ENCODE results near the gene NFS1.
"Not testable (repeated sequence)": the region's sequence is repeated elsewhere in the genome, so short reads cannot be mapped to it uniquely, and the experiment has no call there.

NFS1 gene

DNA sequence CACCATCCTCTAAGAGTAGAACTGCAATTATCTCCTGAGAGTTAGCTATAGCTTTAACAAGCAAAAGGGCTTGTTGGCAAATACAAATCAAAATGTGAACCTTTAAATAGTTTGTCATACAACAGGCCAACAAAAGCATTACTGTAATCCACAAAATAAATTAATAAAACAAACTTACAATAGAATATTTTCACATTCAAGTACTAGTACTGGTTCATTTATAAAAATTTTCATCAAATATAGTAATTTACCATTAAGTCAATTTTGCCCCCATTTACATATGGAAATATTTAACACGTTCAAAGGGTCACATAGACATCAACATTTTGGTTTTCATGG is 33.5 kb upstream of the NFS1 start:
- peaks cover 59% of the 10 kb centered on the region for H3K36me3 ChIP-seq (ENCODE audit: insufficient read depth, low read length)
- no peaks in the 10 kb centered on the region for H3K4me1 ChIP-seq (ENCODE audit: insufficient read depth, low read length)
- no peak overlapping the region for H3K9ac ChIP-seq (ENCODE audit: low read depth, low read length)
- no peaks in the 10 kb centered on the region for H3K9me3 ChIP-seq (ENCODE audit: control insufficient read depth, insufficient read depth, low read length)

GRCh38 chr20:35731862-35732643 is 32.9 kb upstream of the NFS1 start:
- H3K36me3 ChIP-seq (ENCODE audit: insufficient read depth, low read length) = peaks cover 62% of the 10 kb centered on the region
- no peak overlapping the region for H3K9ac ChIP-seq (ENCODE audit: low read depth, low read length)
- H3K9me3 ChIP-seq (ENCODE audit: control insufficient read depth, insufficient read depth, low read length) = no peaks in the 10 kb centered on the region
- H3K4me1 ChIP-seq (ENCODE audit: insufficient read depth, low read length) = no peaks in the 10 kb centered on the region

- Histone ChIP-seq H3K9me3 (ENCODE audit: control insufficient read depth, insufficient read depth, low read length) (no peaks in the 10 kb centered on the region), H3K36me3 (ENCODE audit: insufficient read depth, low read length) (peaks cover 67% of the 10 kb centered on the region), H3K4me1 (ENCODE audit: insufficient read depth, low read length) (no peaks in the 10 kb centered on the region), H3K9ac (ENCODE audit: low read depth, low read length) (no peak overlapping the region)
Measured at GRCh38 chr20:35731469-35731788, 32.3 kb upstream of the NFS1 start.

GRCh38 chr20:35730583-35731468 is 31.7 kb upstream of the NFS1 start:
- Histone ChIP-seq H3K4me1 (ENCODE audit: insufficient read depth, low read length) (no peaks in the 10 kb centered on the region), H3K36me3 (ENCODE audit: insufficient read depth, low read length) (peaks cover 64% of the 10 kb centered on the region), H3K9me3 (ENCODE audit: control insufficient read depth, insufficient read depth, low read length) (no peaks in the 10 kb centered on the region), H3K9ac (ENCODE audit: low read depth, low read length) (no peak overlapping the region)

GRCh38 chr20:35729836-35730582 is 30.9 kb upstream of the NFS1 start:
- H3K4me1 ChIP-seq (ENCODE audit: insufficient read depth, low read length) = no peaks in the 10 kb centered on the region
- H3K9ac ChIP-seq (ENCODE audit: low read depth, low read length) = no peak overlapping the region
- H3K9me3 ChIP-seq (ENCODE audit: control insufficient read depth, insufficient read depth, low read length) = no peaks in the 10 kb centered on the region
- peaks cover 62% of the 10 kb centered on the region for H3K36me3 ChIP-seq (ENCODE audit: insufficient read depth, low read length)

GRCh38 chr20:35729283-35729807 is 30.2 kb upstream of the NFS1 start:
- Histone ChIP-seq H3K36me3 (ENCODE audit: insufficient read depth, low read length) (peaks cover 63% of the 10 kb centered on the region), H3K9ac (ENCODE audit: low read depth, low read length) (no peak overlapping the region), H3K9me3 (ENCODE audit: control insufficient read depth, insufficient read depth, low read length) (no peaks in the 10 kb centered on the region), H3K4me1 (ENCODE audit: insufficient read depth, low read length) (no peaks in the 10 kb centered on the region)

DNA sequence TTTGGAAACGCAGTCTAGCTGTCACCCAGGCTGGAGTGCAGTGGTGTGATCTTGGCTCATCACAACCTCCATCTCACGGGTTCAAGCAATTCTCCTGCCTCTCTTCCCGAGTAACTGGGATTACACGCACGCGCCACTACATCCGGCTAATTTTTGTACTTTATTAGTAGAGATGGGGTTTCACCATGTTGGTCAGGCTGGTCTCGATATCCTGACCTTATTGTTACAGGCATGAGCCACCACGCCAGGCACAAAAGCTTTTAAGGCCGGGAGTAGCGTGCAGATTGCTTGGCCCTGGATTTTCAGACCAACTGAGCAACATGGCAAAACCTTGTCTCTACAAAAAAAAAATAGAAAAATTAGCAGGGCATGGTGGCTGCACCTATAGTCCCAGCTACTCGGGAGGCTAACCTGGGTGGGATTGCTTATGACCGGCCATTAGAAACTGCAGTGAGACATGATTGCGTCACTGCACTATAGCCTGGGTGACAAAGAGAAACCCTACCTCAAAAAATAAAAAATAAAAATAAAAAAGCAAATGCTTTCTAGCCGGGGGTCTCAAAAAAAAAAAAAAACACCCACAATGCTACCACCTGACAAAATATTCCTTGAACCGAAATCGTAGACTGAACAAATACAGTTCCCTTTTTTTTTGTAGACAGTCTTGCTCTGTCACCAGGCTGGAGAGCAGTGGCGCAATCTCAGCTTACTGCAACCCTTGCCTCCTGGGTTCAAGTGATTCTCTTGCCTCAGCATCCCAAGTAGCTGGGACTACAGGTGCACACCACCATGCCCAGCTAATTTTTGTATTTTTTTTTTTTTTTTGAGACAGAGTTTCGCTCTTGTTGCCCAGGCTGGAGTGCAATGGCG is 27.9 kb upstream of the NFS1 start:
- Histone ChIP-seq H3K4me1 (ENCODE audit: insufficient read depth, low read length) (no peaks in the 10 kb centered on the region), H3K9me3 (ENCODE audit: control insufficient read depth, insufficient read depth, low read length) (no peaks in the 10 kb centered on the region), H3K36me3 (ENCODE audit: insufficient read depth, low read length) (peaks cover 58% of the 10 kb centered on the region), H3K9ac (ENCODE audit: low read depth, low read length) (no peak overlapping the region)

DNA sequence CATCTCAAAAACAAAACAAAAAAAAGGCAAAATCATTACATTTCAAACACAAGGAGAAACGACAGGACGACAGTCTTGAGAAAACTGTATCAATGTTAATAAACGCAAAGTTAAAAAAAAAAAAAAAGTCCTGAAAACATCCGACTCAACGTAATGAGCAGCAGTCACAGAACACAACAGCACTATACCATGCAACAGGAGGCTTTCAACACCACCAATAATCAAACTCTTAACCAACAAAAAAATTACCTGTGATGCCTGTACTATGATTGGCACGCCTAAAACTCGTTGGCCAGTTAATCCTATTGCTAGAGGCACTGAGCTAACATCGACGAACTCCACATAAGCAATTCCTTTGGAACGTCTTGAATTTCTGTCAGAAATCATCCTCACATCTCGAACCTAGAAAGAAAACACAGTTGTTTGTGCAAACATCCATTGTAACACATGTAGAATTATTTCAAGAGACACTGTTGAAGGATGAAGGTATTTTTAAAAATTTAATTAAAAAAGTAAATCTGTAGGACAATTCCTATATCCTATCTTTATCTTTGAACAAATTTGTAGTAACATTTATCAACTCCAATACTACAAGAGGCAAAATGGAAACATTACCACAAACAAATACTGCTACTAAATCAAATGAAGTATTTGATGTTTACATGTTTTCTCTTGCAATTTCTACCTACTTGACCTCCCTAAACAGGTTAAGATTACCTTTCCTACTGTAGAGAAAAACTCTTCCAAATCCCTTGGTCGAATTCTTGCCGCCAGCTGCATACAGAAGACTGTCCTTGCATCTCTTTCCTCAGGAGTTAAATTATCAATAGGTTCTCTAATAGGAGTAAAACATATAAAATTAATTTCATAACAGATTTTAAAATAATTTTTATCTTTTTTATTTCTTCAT is 25.4 kb upstream of the NFS1 start:
- Histone ChIP-seq H3K9me3 (ENCODE audit: control insufficient read depth, insufficient read depth, low read length) (no peaks in the 10 kb centered on the region), H3K36me3 (ENCODE audit: insufficient read depth, low read length) (peaks cover 65% of the 10 kb centered on the region), H3K4me1 (ENCODE audit: insufficient read depth, low read length) (no peaks in the 10 kb centered on the region)

DNA sequence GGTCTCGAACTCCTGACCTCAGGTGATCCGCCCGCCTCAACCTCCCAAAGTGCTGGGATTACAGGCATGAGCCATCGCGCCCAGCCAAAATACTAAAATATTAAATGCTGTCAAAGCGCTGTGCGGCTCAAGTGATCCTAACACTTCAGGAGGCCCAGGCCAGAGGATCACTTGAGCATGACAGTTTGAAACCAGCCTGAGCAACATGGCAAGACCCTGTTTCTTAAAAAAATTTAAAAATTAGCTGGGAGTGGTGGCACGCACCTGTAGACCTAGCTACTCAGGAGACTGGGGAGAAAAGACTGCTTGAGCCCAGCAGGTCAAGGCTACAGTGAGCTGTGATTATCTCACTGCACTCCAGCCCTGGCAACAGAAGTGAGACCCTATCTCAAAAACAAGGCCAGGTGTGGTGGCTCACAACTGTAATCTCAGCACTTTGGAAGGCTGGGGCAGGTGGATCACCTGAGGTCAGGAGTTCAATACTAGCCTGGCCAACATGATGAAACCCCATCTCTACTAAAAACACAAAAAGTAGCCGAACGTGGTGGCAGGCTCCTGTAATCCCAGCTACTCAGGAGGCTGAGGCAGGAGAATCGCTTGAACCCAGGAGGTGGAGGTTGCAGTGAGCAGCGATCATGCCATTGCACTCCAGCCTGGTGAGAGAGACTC is 24.6 kb upstream of the NFS1 start:
- H3K4me1 ChIP-seq (ENCODE audit: insufficient read depth, low read length); H3K9me3 ChIP-seq (ENCODE audit: control insufficient read depth, insufficient read depth, low read length); H3K9ac ChIP-seq (ENCODE audit: low read depth, low read length): not testable (repeated sequence)
- H3K36me3 ChIP-seq (ENCODE audit: insufficient read depth, low read length) = peaks cover 67% of the 10 kb centered on the region

More for the DNA sequence above, 25.4 kb upstream of the NFS1 start:
- H3K9ac ChIP-seq (ENCODE audit: low read depth, low read length) = no peak overlapping the region

DNA sequence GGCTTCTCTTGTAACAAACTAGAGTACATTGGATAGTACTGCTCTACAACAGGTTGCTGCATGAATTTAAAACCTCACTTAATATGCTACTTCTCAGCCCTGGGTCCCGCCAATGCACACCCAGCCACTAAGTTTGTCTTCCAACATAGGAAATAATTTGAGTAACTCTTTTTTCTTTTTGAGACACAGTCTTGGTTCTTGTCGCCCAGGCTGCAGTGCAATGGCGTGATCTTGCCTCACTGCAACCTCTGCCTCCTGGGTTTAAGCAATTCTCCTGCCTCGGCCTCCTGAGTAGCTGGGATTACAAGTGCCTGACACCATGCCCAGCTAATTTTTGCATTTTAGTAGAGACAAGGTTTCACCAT is 24.1 kb upstream of the NFS1 start:
- H3K9ac ChIP-seq (ENCODE audit: low read depth, low read length); H3K9me3 ChIP-seq (ENCODE audit: control insufficient read depth, insufficient read depth, low read length); H3K4me1 ChIP-seq (ENCODE audit: insufficient read depth, low read length): not testable (repeated sequence)
- peaks cover 73% of the 10 kb centered on the region for H3K36me3 ChIP-seq (ENCODE audit: insufficient read depth, low read length)

GRCh38 chr20:35721621-35722020 is 22.5 kb upstream of the NFS1 start:
- H3K36me3 ChIP-seq (ENCODE audit: insufficient read depth, low read length) = peaks cover 71% of the 10 kb centered on the region
- no peak overlapping the region for H3K9ac ChIP-seq (ENCODE audit: low read depth, low read length)
- H3K9me3 ChIP-seq (ENCODE audit: control insufficient read depth, insufficient read depth, low read length) = no peaks in the 10 kb centered on the region
- H3K4me1 ChIP-seq (ENCODE audit: insufficient read depth, low read length) = no peaks in the 10 kb centered on the region

GRCh38 chr20:35721219-35721618 is 22.1 kb upstream of the NFS1 start:
- Histone ChIP-seq H3K9me3 (ENCODE audit: control insufficient read depth, insufficient read depth, low read length) (no peaks in the 10 kb centered on the region), H3K9ac (ENCODE audit: low read depth, low read length) (no peak overlapping the region), H3K36me3 (ENCODE audit: insufficient read depth, low read length) (peaks cover 70% of the 10 kb centered on the region), H3K4me1 (ENCODE audit: insufficient read depth, low read length) (no peaks in the 10 kb centered on the region)
